ENCODE results near the gene GLP1R.
A peak's percentile ranks its signal among the peaks of the same experiment; 100 is the strongest.
"Not testable (repeated sequence)": the region's sequence is repeated elsewhere in the genome, so short reads cannot be mapped to it uniquely, and the experiment has no call there.

GLP1R gene

DNA sequence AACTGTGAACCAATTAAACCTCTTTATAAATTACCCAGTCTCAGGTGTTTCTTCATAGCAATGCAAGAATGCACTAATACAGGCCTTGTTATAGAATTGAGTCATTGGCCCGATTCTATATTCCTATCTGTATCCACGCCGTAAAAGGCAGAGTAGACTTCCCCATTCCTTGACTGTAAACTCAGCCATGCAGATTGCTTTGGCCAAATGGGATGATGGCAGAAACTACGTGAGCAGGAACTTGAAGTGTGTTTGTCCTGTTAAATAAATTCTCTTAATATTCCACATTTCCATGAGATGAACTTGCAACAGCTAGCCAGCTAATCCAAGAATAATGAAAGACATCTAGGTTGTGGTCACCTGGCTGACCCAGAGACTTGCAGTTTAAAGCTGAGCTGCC lies 70.3 kb downstream of the GLP1R start:
- DNase-seq (ENCODE audit: extremely low read depth in 1 of 2, low read depth in 1 of 2): no peak

DNA sequence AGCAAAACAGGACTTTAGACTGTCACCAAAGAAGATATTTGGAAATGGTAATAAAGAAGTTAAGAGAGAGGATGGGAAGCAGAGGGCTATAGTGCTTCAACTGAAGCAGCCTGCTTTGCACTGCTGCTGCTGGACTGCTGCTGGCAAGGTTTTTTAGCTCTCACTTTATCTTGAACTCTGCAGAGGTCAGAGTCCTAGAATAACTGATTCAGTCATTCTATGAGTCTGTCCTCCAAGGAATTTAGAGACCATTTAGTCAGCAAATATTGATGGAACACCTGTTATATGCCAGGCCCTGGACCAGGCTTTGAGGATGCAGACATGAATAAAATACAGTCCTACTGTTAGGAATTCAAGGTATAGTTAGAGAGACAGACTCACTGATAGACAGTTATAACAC lies 75.5 kb downstream of the GLP1R start:
- no peak for DNase-seq (ENCODE audit: extremely low read depth in 1 of 2, low read depth in 1 of 2)

DNA sequence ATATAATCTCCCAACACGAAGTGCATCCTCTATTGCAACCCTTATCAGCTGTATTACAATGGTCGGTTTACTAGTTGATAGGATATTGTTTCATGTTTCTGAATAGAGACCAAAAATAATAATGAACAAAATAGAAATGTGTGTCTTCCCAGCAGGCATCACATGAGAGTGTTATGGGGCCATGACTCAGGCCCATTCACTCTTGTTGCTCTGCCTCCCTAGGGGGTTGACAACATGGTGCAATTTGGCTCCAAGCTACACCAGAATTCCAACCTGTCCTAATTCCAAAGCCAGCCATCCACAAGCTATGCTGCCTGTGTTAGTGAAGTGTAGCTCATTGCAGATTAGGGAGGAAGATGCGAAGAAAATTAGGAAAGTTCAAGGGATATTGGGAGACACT lies 79.5 kb downstream of the GLP1R start:
- no peak for DNase-seq (ENCODE audit: extremely low read depth in 1 of 2, low read depth in 1 of 2)

- no peak for DNase-seq (ENCODE audit: extremely low read depth in 1 of 2, low read depth in 1 of 2)
Measured at GRCh38 chr6:39128832-39129231, 80.3 kb downstream of the GLP1R start.

DNA sequence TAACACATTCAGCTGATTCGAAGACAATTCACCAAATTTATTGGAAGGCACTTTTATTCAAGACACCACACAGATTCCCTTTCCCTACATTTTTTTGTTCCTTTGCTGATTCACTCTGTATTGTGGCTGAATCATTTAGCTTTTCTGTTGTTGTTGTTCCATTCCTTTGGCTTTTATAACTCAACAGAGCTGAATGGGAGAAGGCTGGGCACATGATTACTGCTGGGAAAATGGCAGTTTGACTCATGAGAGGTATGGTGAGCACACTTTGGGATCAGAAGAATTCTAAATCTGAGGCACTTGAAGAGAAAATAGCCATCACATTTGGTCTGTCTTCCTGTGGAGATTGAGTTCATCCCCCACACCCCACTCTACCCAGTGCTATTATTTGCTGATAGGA lies 82.1 kb downstream of the GLP1R start:
- DNase-seq (ENCODE audit: extremely low read depth in 1 of 2, low read depth in 1 of 2): no peak

DNA sequence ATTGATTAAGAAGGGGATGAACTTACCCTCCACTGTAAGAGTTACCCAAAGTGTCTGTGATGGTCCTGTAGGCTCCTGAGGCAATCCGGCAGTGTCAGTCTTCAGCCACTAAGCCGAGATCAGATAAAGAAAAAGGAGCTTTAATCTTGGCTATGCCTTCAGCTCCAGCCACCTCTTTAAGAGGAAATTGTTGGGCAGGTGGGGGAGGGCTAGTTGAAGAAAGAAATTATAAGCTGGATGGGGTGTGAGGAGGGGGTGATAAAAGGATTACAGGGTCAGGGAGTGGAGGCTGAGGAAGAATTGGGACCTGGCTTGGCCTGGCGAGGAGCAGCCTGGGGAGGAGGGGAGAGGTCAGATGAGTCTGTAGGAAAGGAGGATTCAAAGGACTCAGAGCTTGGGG lies 86.2 kb downstream of the GLP1R start:
- DNase-seq (ENCODE audit: extremely low read depth in 1 of 2, low read depth in 1 of 2): not testable (repeated sequence)

DNA sequence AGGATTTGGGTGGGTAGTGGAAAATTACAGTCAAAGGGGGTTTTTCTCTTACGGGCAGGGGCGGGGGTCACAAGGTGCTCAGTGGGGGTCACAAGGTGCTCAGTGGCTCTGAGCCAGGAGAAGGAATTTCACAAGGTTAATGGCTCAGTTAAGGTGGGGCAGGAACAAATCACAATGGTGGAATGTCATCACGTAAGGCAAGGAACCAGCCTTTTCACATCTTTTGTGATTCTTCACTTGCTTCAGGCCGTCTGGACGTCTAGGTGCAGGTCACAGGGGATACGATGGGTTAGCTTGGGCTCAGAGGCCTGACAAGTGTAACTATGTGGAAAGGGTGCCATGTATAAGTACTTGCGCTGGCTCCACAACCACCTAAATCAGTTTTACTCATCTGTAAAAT lies 87.6 kb downstream of the GLP1R start:
- DNase-seq (ENCODE audit: extremely low read depth in 1 of 2, low read depth in 1 of 2): not testable (repeated sequence)

DNA sequence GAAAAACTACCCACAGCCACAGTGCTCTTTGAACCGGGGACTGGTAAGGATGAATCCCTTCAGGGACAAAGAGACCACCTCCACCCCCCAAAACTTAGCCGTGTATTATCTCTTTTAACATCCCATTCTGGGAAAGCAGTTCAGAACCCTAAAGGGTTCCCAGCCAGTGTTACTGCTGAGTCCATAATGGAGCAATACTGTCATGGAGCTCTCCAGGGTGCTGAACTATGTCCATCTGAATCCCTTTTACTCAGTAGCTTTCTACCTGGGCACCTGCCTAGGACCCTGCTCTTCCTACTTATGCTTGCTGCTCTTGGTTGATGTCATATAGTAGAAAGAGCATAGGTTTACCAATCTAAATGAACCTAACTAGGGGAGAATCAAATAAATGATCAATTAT lies 88.7 kb downstream of the GLP1R start:
- peak in 1 of 2 donors; percentile 3 for DNase-seq (ENCODE audit: extremely low read depth in 1 of 2, low read depth in 1 of 2)
